ENCODE results near the gene CRMP1.
A peak's percentile ranks its signal among the peaks of the same experiment; 100 is the strongest.

CRMP1 gene

GRCh38 chr4:5893004-5893580 is at the start of gene CRMP1:
Gene CRMP1, minus strand, starts transcription at chr4:5893086. Its CDS starts 117 bp downstream, at chr4:5892969.
- DNase-seq, result peak; percentile 46

- no peak for DNase-seq
These were observed 48.7 kb upstream of the CRMP1 start for GRCh38 chr4:5941601-5942000.

GRCh38 chr4:5940470-5941203 is 47.8 kb upstream of the CRMP1 start:
- DNase-seq, result no peak

GRCh38 chr4:5933996-5934831 is 41.3 kb upstream of the CRMP1 start:
- no peak for DNase-seq

GRCh38 chr4:5933116-5933515 is 40.2 kb upstream of the CRMP1 start:
- no peak for DNase-seq

GRCh38 chr4:5932035-5932568 is 39.2 kb upstream of the CRMP1 start:
- no peak for DNase-seq

- no peak for DNase-seq
These were observed 38.6 kb upstream of the CRMP1 start for GRCh38 chr4:5931526-5931925.

- no peak for DNase-seq
These were observed 38.0 kb upstream of the CRMP1 start for GRCh38 chr4:5930876-5931275.

- no peak for DNase-seq
These were observed 37.6 kb upstream of the CRMP1 start for GRCh38 chr4:5930456-5930855.

- no peak for DNase-seq
These were observed 36.0 kb upstream of the CRMP1 start for GRCh38 chr4:5928844-5929420.

- no peak for DNase-seq
These were observed 35.4 kb upstream of the CRMP1 start for GRCh38 chr4:5928274-5928673.

- no peak for DNase-seq
These were observed 34.9 kb upstream of the CRMP1 start for GRCh38 chr4:5927747-5928146.

- DNase-seq, result no peak
These were observed 34.2 kb upstream of the CRMP1 start for GRCh38 chr4:5927116-5927515.

- no peak for DNase-seq
These were observed 33.7 kb upstream of the CRMP1 start for GRCh38 chr4:5926598-5926997.

- DNase-seq, result no peak
These were observed 32.7 kb upstream of the CRMP1 start for GRCh38 chr4:5925419-5926200.

GRCh38 chr4:5924461-5925125 is 31.7 kb upstream of the CRMP1 start:
- DNase-seq, result no peak

- no peak for DNase-seq
These were observed 30.5 kb upstream of the CRMP1 start for GRCh38 chr4:5923376-5923775.

GRCh38 chr4:5922556-5922955 is 29.7 kb upstream of the CRMP1 start:
- no peak for DNase-seq

GRCh38 chr4:5921981-5922380 is 29.1 kb upstream of the CRMP1 start:
- no peak for DNase-seq

- DNase-seq, result peak; percentile 40
These were observed 28.5 kb upstream of the CRMP1 start for GRCh38 chr4:5921101-5921980.

- DNase-seq, result no peak
These were observed 26.7 kb upstream of the CRMP1 start for GRCh38 chr4:5919571-5919970.

Measured in right hindlimb (tissue), 1 donor.